Keratinocyte (primary cell): ENCODE measurements around the gene HDGFL3. TPM values are rescaled to one million over a fixed set of nuclear protein-coding genes. Genes with fewer than 3 reads are reported as not detected.

Experiments used
- DNase-seq: peaks from one replicate; pipeline ENCODE4 v3.0.0-alpha.2; 2011; ENCODE audit warnings: low read depth, missing footprints, low spot score
- FAIRE-seq: peaks from 2 replicates; lab custom pipeline; 2011; peaks lifted over from hg19 to GRCh38; lab: Jason Lieb, UNC
- H2AFZ ChIP-seq: 2 replicates; pipeline ENCODE4 v1.6.0; 2012; ENCODE audit warnings: low read length, control low read depth, inconsistent platforms; ENCODE audit not compliant: control insufficient read depth
- H3K27ac ChIP-seq: 2 replicates; pipeline ENCODE4 v1.5.1; 2011; ENCODE audit warnings: low read length; ENCODE audit not compliant: control insufficient read depth, insufficient read depth
- H3K27me3 ChIP-seq: 3 replicates; pipeline ENCODE4 v1.6.0; 2011; ENCODE audit warnings: low read length; ENCODE audit not compliant: control insufficient read depth, insufficient read depth; ENCODE audit errors: extremely low read depth
- H3K36me3 ChIP-seq, 2 experiments: 2 replicates in 1 of 2; 3 replicates in 1 of 2; pipeline ENCODE4 v1.5.1; 2011; ENCODE audit warnings: low read length in 2 of 2, mild to moderate bottlenecking in 1 of 2; ENCODE audit not compliant: control insufficient read depth in 2 of 2, insufficient read depth in 2 of 2; ENCODE audit errors: extremely low read depth in 1 of 2
- H3K4me1 ChIP-seq: 3 replicates; pipeline ENCODE4 v1.5.1; 2011; ENCODE audit warnings: low read length; ENCODE audit not compliant: control insufficient read depth, insufficient read depth; ENCODE audit errors: extremely low read depth
- H3K4me2 ChIP-seq: 3 replicates; pipeline ENCODE4 v1.6.0; 2011; ENCODE audit warnings: low read depth, low read length; ENCODE audit not compliant: control insufficient read depth, insufficient read depth; ENCODE audit errors: extremely low read depth
- H3K4me3 ChIP-seq, 3 experiments: fragments of 200-600 bp in 1 of 3; sonication (generic) in 1 of 3; 2 replicates in 2 of 3; 3 replicates in 1 of 3; pipeline ENCODE4 v1.5.1; 2011 to 2016; ENCODE audit warnings: low read length in 3 of 3, mild to moderate bottlenecking in 3 of 3, control low read depth in 2 of 3, inconsistent platforms in 1 of 3, low read depth in 1 of 3, mixed read lengths in 1 of 3, mixed run types in 1 of 3, moderate library complexity in 1 of 3; ENCODE audit not compliant: control insufficient read depth in 2 of 3, insufficient read depth in 2 of 3; ENCODE audit errors: extremely low read depth in 1 of 3
- H3K79me2 ChIP-seq: 2 replicates; pipeline ENCODE4 v1.6.0; 2012; ENCODE audit warnings: low read length; ENCODE audit not compliant: control insufficient read depth, insufficient read depth
- H3K9ac ChIP-seq: 3 replicates; pipeline ENCODE4 v1.6.0; 2011; ENCODE audit warnings: low read length; ENCODE audit not compliant: control insufficient read depth, insufficient read depth; ENCODE audit errors: extremely low read depth
- H3K9me1 ChIP-seq: 3 replicates; pipeline ENCODE4 v1.6.0; 2011; ENCODE audit warnings: low read length; ENCODE audit not compliant: control insufficient read depth, insufficient read depth; ENCODE audit errors: extremely low read depth
- H3K9me3 ChIP-seq: 2 replicates; pipeline ENCODE4 v1.5.1; 2012; ENCODE audit warnings: low read depth, low read length; ENCODE audit not compliant: control insufficient read depth
- H4K20me1 ChIP-seq: 3 replicates; pipeline ENCODE4 v1.6.0; 2011; ENCODE audit warnings: low read length; ENCODE audit not compliant: control insufficient read depth, insufficient read depth; ENCODE audit errors: extremely low read depth
- CTCF ChIP-seq, 3 experiments: IDR thresholded peaks in 1 of 3; conservative IDR thresholded peaks in 1 of 3; optimal IDR thresholded peaks in 1 of 3; 2 replicates in 2 of 3; 3 replicates in 1 of 3; pipeline versions ENCODE3 to v1.5.1; 2011; ENCODE audit warnings: low read length in 3 of 3, mild to moderate bottlenecking in 3 of 3, moderate library complexity in 2 of 3, control low read depth in 1 of 3, inconsistent platforms in 1 of 3; ENCODE audit not compliant: insufficient read depth in 2 of 3; ENCODE audit errors: extremely low read depth in 1 of 3
- EZH2 ChIP-seq: IDR thresholded peaks from one replicate; pipeline ENCODE4 v1.6.1; 2012; ENCODE audit warnings: inconsistent platforms, mild to moderate bottlenecking, low read length, moderate library complexity
- dilution Hi-C: fragments of 300-500 bp; cut with MboI; formaldehyde crosslinking; loops from one replicate; pipeline ENCODE4 v1.7.0; 2020; ENCODE audit warnings: low sequenced_read_pairs; ENCODE audit not compliant: extremely low pct_ligation_motif_present
- polyA plus RNA-seq, 5 experiments: library from polyadenylated mRNA; depleted of rRNA in 3 of 5; stranded (reverse) in 3 of 5; stranded (forward) in 1 of 5; unstranded in 1 of 5; fragments of >200 nt; gene quantifications; 1 replicate in 1 of 5; 2 replicates in 3 of 5; 3 replicates in 1 of 5; pipeline versions ENCODE4 v1.2.1 to v1.2.3, GENCODE V29; 2011 to 2012; ENCODE audit warnings: missing spikeins in 2 of 5, low read depth in 1 of 5, low replicate concordance in 1 of 5

The HDGFL3 gene
- polyA plus RNA-seq, 1 donor (not counting 4 experiments of a cell fraction or from before 2014, with no cell fraction given): 35.1 TPM

GRCh38 chr15:83203543-83203942, 4.1 kb downstream of the HDGFL3 start:
- Histone ChIP-seq H3K4me2 (no peak overlapping the region), H4K20me1 (no peaks in the 10 kb centered on the region), H3K27me3 (no peaks in the 10 kb centered on the region), H3K9me3 (no peaks in the 10 kb centered on the region), H3K9ac (no peak overlapping the region), H3K36me3 (no peaks in the 10 kb centered on the region), H3K79me2 (peaks cover 70% of the 10 kb centered on the region), H3K9me1 (peaks cover under 1% of the 10 kb centered on the region), H3K4me1 (peaks cover 22% of the 10 kb centered on the region), H3K27ac (no peak overlapping the region), H2AFZ (no peak overlapping the region), H3K4me3 (no peak overlapping the region)
- FAIRE-seq: no peak
- TF ChIP-seq CTCF (optimal IDR thresholded peaks at IDR 0.05 in 1 of 3, IDR thresholded peaks at IDR 0.05 in 1 of 3, conservative IDR thresholded peaks at IDR 0.05 in 1 of 3; ENCODE audit: extremely low read depth in 1 of 3, insufficient read depth in 2 of 3, low read length in 3 of 3) (no peak), EZH2 (no peak)
- dilution Hi-C loops: no loop called here
- no peak for DNase-seq

DNA sequence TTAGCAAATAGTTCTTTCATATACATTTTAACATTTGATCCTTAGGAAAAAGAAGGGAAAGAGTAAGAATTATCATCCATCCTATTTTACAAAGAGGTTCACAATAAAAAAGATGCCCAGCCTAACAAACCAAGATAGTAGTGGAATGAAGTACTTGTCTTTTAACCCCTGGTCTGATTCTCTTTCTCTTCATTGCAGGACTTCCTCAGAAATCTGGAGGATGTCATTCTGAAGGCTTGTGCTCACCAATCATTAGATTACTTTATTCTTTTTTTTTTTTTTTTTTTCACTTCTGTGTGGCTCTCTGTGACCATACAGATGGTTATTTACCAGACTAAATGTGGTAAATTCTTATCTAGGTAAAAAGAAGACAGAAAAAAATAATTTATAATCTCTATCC, 7.0 kb downstream of the HDGFL3 start:
- Histone ChIP-seq H3K4me3 (no peak overlapping the region), H4K20me1 (no peaks in the 10 kb centered on the region), H3K4me2 (no peak overlapping the region), H3K4me1 (peaks cover 23% of the 10 kb centered on the region), H3K9me3 (no peaks in the 10 kb centered on the region), H3K9me1 (peaks cover 2% of the 10 kb centered on the region), H3K27ac (no peak overlapping the region), H3K36me3 (no peaks in the 10 kb centered on the region), H3K9ac (no peak overlapping the region), H3K27me3 (no peaks in the 10 kb centered on the region), H2AFZ (no peak overlapping the region), H3K79me2 (peaks cover 75% of the 10 kb centered on the region)
- no peak for DNase-seq
- dilution Hi-C loops: no loop called here
- no peak for FAIRE-seq
- TF ChIP-seq EZH2 (no peak), CTCF (optimal IDR thresholded peaks at IDR 0.05 in 1 of 3, IDR thresholded peaks at IDR 0.05 in 1 of 3, conservative IDR thresholded peaks at IDR 0.05 in 1 of 3; ENCODE audit: extremely low read depth in 1 of 3, insufficient read depth in 2 of 3, low read length in 3 of 3) (no peak)
